WTC11 (cell line): Measurements from ENCODE around the gene CGNL1.

Experiments used
- ATF2 ChIP-seq: sonication (generic); formaldehyde crosslinking; IDR thresholded peaks from 2 replicates; pipeline ENCODE4 v1.8.1; 2022; ENCODE audit warnings: low read depth, missing genetic modification reagents, borderline replicate concordance
- CTCF ChIP-seq: fragments of 200-600 bp; IDR thresholded peaks from 2 replicates; pipeline ENCODE4 v1.8.0; 2022; ENCODE audit warnings: antibody characterized with exemption
- E2F5 ChIP-seq: sonication (generic); formaldehyde crosslinking; IDR thresholded peaks from 2 replicates; pipeline ENCODE4 v1.8.1; 2022; ENCODE audit warnings: mild to moderate bottlenecking, moderate library complexity, missing genetic modification reagents
- ETV6 ChIP-seq: sonication (generic); formaldehyde crosslinking; IDR thresholded peaks from 2 replicates; pipeline ENCODE4 v1.8.1; 2022; ENCODE audit warnings: mild to moderate bottlenecking, missing genetic modification reagents
- IRF2 ChIP-seq: sonication (generic); formaldehyde crosslinking; IDR thresholded peaks from 2 replicates; pipeline ENCODE4 v1.8.0; 2022; ENCODE audit warnings: low read depth, missing genetic modification reagents, borderline replicate concordance
- JUN ChIP-seq: sonication (generic); formaldehyde crosslinking; IDR thresholded peaks from 2 replicates; pipeline ENCODE4 v1.8.0; 2023; ENCODE audit warnings: mild to moderate bottlenecking, missing genetic modification reagents
- MAX ChIP-seq: sonication (generic); formaldehyde crosslinking; IDR thresholded peaks from 2 replicates; pipeline ENCODE4 v1.8.0; 2022; ENCODE audit warnings: mild to moderate bottlenecking, missing genetic modification reagents
- MLX ChIP-seq: sonication (generic); formaldehyde crosslinking; IDR thresholded peaks from 2 replicates; pipeline ENCODE4 v1.8.1; 2023; ENCODE audit warnings: mild to moderate bottlenecking, missing genetic modification reagents, moderate library complexity
- ZNF263 ChIP-seq: sonication (generic); formaldehyde crosslinking; IDR thresholded peaks from 2 replicates; pipeline ENCODE4 v1.8.1; 2022; ENCODE audit warnings: low read depth, mild to moderate bottlenecking, moderate library complexity, missing genetic modification reagents
- ZNF281 ChIP-seq: sonication (generic); formaldehyde crosslinking; IDR thresholded peaks from 2 replicates; pipeline ENCODE4 v1.8.0; 2023; ENCODE audit warnings: mild to moderate bottlenecking, missing genetic modification reagents
- ZNF512 ChIP-seq: sonication (generic); formaldehyde crosslinking; IDR thresholded peaks from 2 replicates; pipeline ENCODE4 v1.8.1; 2022; ENCODE audit warnings: missing genetic modification reagents, borderline replicate concordance

- TF ChIP-seq CTCF (no peak), MLX (CRISPR knock-in tag) (no peak), MAX (CRISPR knock-in tag) (no peak), JUN (CRISPR knock-in tag) (no peak), ZNF512 (CRISPR knock-in tag) (no peak), IRF2 (no peak), E2F5 (no peak), ETV6 (no peak), ZNF281 (CRISPR knock-in tag) (no peak), ZNF263 (CRISPR knock-in tag) (no peak), ATF2 (CRISPR knock-in tag) (no peak)
These were observed 48.3 kb upstream of the CGNL1 start for GRCh38 chr15:57327985-57328471.
